LNCaP clone FGC (cell line): ENCODE results near the gene GRHL3.

Experiments used
- DNase-seq: peaks from one replicate; pipeline ENCODE4 v3.0.0-alpha.2; 2011; ENCODE audit warnings: low read depth
- H3K4me3 ChIP-seq: 2 replicates; pipeline ENCODE4 v1.5.1; 2011; ENCODE audit warnings: mild to moderate bottlenecking, low read depth, low read length, control low read depth
- CTCF ChIP-seq: IDR thresholded peaks from 2 replicates; pipeline ENCODE4 v1.5.1; 2012; ENCODE audit warnings: mild to moderate bottlenecking; ENCODE audit not compliant: control insufficient read depth, insufficient read depth; ENCODE audit errors: extremely low read depth

Gene GRHL3

GRCh38 chr1:24339996-24340395 is 20.8 kb downstream of the GRHL3 start:
- TF ChIP-seq CTCF = no peak
- no peak overlapping the region for H3K4me3 ChIP-seq
- no peak for DNase-seq

GRCh38 chr1:24340770-24341169 is 21.6 kb downstream of the GRHL3 start:
- DNase-seq = no peak
- TF ChIP-seq CTCF = no peak
- H3K4me3 ChIP-seq = no peak overlapping the region

GRCh38 chr1:24341260-24341659 is 22.1 kb downstream of the GRHL3 start:
- no peak for DNase-seq
- no peak for TF ChIP-seq CTCF

GRCh38 chr1:24343412-24344089 is 24.4 kb downstream of the GRHL3 start:
- no peak overlapping the region for H3K4me3 ChIP-seq
- peak; percentile 46 for DNase-seq
- TF ChIP-seq CTCF = no peak

More at GRCh38 chr1:24341260-24341659, 22.1 kb downstream of the GRHL3 start:
- H3K4me3 ChIP-seq = no peak overlapping the region

GRCh38 chr1:24344090-24344742 is 25.1 kb downstream of the GRHL3 start:
- H3K4me3 ChIP-seq = no peak overlapping the region
- TF ChIP-seq CTCF = no peak
- no peak for DNase-seq

- TF ChIP-seq CTCF = no peak
- H3K4me3 ChIP-seq = no peak overlapping the region
These were observed 26.2 kb downstream of the GRHL3 start for GRCh38 chr1:24345334-24345733.

More at GRCh38 chr1:24345334-24345733, 26.2 kb downstream of the GRHL3 start:
- peak; percentile 36 for DNase-seq
